Tongue (tissue), 2 donors: ENCODE data around the gene GJB3. TPM values are rescaled to one million over a fixed set of nuclear protein-coding genes. Genes with fewer than 3 reads are reported as not detected.
A peak's percentile ranks its signal among the peaks of the same experiment; 100 is the strongest.
"Not testable (repeated sequence)": the region's sequence is repeated elsewhere in the genome, so short reads cannot be mapped to it uniquely, and the experiment has no call there.

Experiments
- DNase-seq: peaks from one replicate; pipeline ENCODE4 v3.0.0-alpha.2; 2015
- total RNA-seq: library from RNA; depleted of rRNA; stranded (reverse); fragments of >200 nt; gene quantifications from one replicate; pipeline ENCODE4 v1.2.3, GENCODE V29; 2014

GJB3 gene
- 6.1 TPM for total RNA-seq

GRCh38 chr1:34781071-34781843 lies at the start of gene GJB3:
TSS of gene GJB3 (plus strand) at chr1:34781214. CDS start at chr1:34784763, 3,549 bp downstream.
- no peak for DNase-seq

- DNase-seq, result not testable (repeated sequence)
Measured at GRCh38 chr1:34732831-34733230, 48.2 kb upstream of the GJB3 start.

- DNase-seq, result no peak
Measured at GRCh38 chr1:34736692-34737091, 44.3 kb upstream of the GJB3 start.

- DNase-seq, result not testable (repeated sequence)
Measured at GRCh38 chr1:34737236-34737635, 43.8 kb upstream of the GJB3 start.

GRCh38 chr1:34739613-34740012 lies 41.4 kb upstream of the GJB3 start:
- DNase-seq, result no peak

GRCh38 chr1:34740161-34740868 lies 40.7 kb upstream of the GJB3 start:
- peak; percentile 44 for DNase-seq

- peak; percentile 83 for DNase-seq
Measured at GRCh38 chr1:34742667-34743270, 38.2 kb upstream of the GJB3 start.

- DNase-seq, result no peak
Measured at GRCh38 chr1:34743775-34744174, 37.2 kb upstream of the GJB3 start.

- no peak for DNase-seq
Measured at GRCh38 chr1:34744851-34745250, 36.2 kb upstream of the GJB3 start.

GRCh38 chr1:34745666-34746065 lies 35.3 kb upstream of the GJB3 start:
- no peak for DNase-seq

- DNase-seq, result no peak
Measured at GRCh38 chr1:34746101-34746500, 34.9 kb upstream of the GJB3 start.

GRCh38 chr1:34746785-34747637 lies 34.0 kb upstream of the GJB3 start:
- DNase-seq, result no peak

GRCh38 chr1:34747638-34747941 lies 33.4 kb upstream of the GJB3 start:
- DNase-seq, result no peak

- DNase-seq, result no peak
Measured at GRCh38 chr1:34749992-34750391, 31.0 kb upstream of the GJB3 start.

- DNase-seq, result no peak
Measured at GRCh38 chr1:34750610-34751009, 30.4 kb upstream of the GJB3 start.

GRCh38 chr1:34753163-34753562 lies 27.9 kb upstream of the GJB3 start:
- no peak for DNase-seq

- DNase-seq, result peak; percentile 64
Measured at GRCh38 chr1:34754964-34755637, 25.9 kb upstream of the GJB3 start, which contains the start of gene GJB5. TSS of gene GJB5 (plus strand) at chr1:34755047. CDS start at chr1:34757331, 2,284 bp downstream.

GRCh38 chr1:34755961-34756360 lies 25.1 kb upstream of the GJB3 start:
- no peak for DNase-seq

- DNase-seq, result no peak
Measured at GRCh38 chr1:34757386-34757785, 23.6 kb upstream of the GJB3 start.

GRCh38 chr1:34758751-34759150 lies 22.3 kb upstream of the GJB3 start:
- no peak for DNase-seq

GRCh38 chr1:34759503-34760357 lies 21.3 kb upstream of the GJB3 start, which contains the start of gene GJB4:
TSS of gene GJB4 (plus strand) at chr1:34759740. CDS start at chr1:34761255, 1,515 bp downstream.
- no peak for DNase-seq
